MM.1S (cell line): Measurements from ENCODE around the gene CBARP.

ENCODE experiments used
- DNase-seq: peaks from one replicate; pipeline ENCODE4 v3.0.0-alpha.2; 2015
- H2AFZ ChIP-seq: fragments of 300-600 bp; sonication (generic); 2 replicates; pipeline ENCODE4 v1.6.0; 2016; ENCODE audit warnings: antibody characterized with exemption, low read length
- H3F3A ChIP-seq: fragments of 300-600 bp; sonication (generic); 2 replicates; pipeline ENCODE4 v1.6.1; 2016; ENCODE audit warnings: mild to moderate bottlenecking, antibody characterized with exemption, low read length, moderate library complexity, mixed read lengths; ENCODE audit not compliant: insufficient read depth
- H3K27ac ChIP-seq: fragments of 300-600 bp; sonication (generic); 2 replicates; pipeline ENCODE4 v1.5.1; 2016; ENCODE audit warnings: mild to moderate bottlenecking, low read length
- H3K27me3 ChIP-seq: fragments of 300-600 bp; sonication (generic); replicated peaks from 2 replicates; pipeline ENCODE4 v1.6.0; 2016; ENCODE audit warnings: low read length; ENCODE audit not compliant: insufficient read depth
- H3K36me3 ChIP-seq: fragments of 300-600 bp; sonication (generic); replicated peaks from 2 replicates; pipeline ENCODE4 v1.6.1; 2016; ENCODE audit warnings: mild to moderate bottlenecking, low read length, mixed read lengths; ENCODE audit not compliant: insufficient read depth
- H3K4me1 ChIP-seq: fragments of 300-600 bp; sonication (generic); 2 replicates; pipeline ENCODE4 v1.6.1; 2016; ENCODE audit warnings: low read length, mixed read lengths
- H3K4me2 ChIP-seq: fragments of 300-600 bp; sonication (generic); 2 replicates; pipeline ENCODE4 v1.6.0; 2016; ENCODE audit warnings: low read depth, low read length
- H3K4me3 ChIP-seq: fragments of 300-600 bp; sonication (generic); 2 replicates; pipeline ENCODE4 v1.5.1; 2016; ENCODE audit warnings: low read length, mixed read lengths
- H3K79me2 ChIP-seq: fragments of 300-600 bp; sonication (generic); 2 replicates; pipeline ENCODE4 v1.6.1; 2016; ENCODE audit warnings: mixed run types, low read length, mixed read lengths
- H3K9ac ChIP-seq: fragments of 300-600 bp; sonication (generic); 2 replicates; pipeline ENCODE4 v1.6.1; 2016; ENCODE audit warnings: low read length, mixed read lengths
- H3K9me2 ChIP-seq: fragments of 300-600 bp; sonication (generic); replicated peaks from 2 replicates; pipeline ENCODE4 v1.6.1; 2016; ENCODE audit warnings: mild to moderate bottlenecking, low read length, mixed read lengths; ENCODE audit not compliant: insufficient read depth
- H3K9me3 ChIP-seq: fragments of 300-600 bp; sonication (generic); replicated peaks from 2 replicates; pipeline ENCODE4 v1.6.1; 2016; ENCODE audit warnings: mild to moderate bottlenecking, low read length, mixed read lengths; ENCODE audit not compliant: insufficient read depth
- H4K20me1 ChIP-seq: fragments of 300-600 bp; sonication (generic); 2 replicates; pipeline ENCODE4 v1.6.1; 2016; ENCODE audit warnings: mild to moderate bottlenecking, low read length, moderate library complexity, mixed read lengths; ENCODE audit not compliant: insufficient read depth
- CTCF ChIP-seq: fragments of 300-600 bp; sonication (generic); IDR thresholded peaks from 2 replicates; pipeline ENCODE4 v1.5.1; 2016; ENCODE audit warnings: antibody characterized with exemption, low read length, mixed read lengths
- EZH2 ChIP-seq: fragments of 300-600 bp; sonication (generic); optimal IDR thresholded peaks from 2 replicates; pipeline ENCODE3; 2017; ENCODE audit warnings: low read depth, mild to moderate bottlenecking, antibody characterized with exemption, low read length, mixed read lengths
- EZH2phosphoT487 ChIP-seq: fragments of 300-600 bp; sonication (generic); IDR thresholded peaks from 2 replicates; pipeline ENCODE4 v1.6.1; 2018; ENCODE audit warnings: antibody characterized with exemption, low read length

Gene CBARP

GRCh38 chr19:1267477-1268225, 29.8 kb upstream of the CBARP start:
- Histone ChIP-seq H3K36me3 (peaks cover 19% of the 10 kb centered on the region), H3K79me2 (peaks cover 32% of the 10 kb centered on the region), H3K27ac (no peak overlapping the region), H3K9me3 (no peaks in the 10 kb centered on the region), H3K9me2 (no peaks in the 10 kb centered on the region), H3K27me3 (0 out of 2 replicates have a peak, but pooled peaks cover 4% of the 10 kb centered on the region), H3K9ac (peak overlapping the region; percentile 6; the same call in 1 of the 2 replicates), H4K20me1 (no peaks in the 10 kb centered on the region), H3F3A (peaks cover 25% of the 10 kb centered on the region), H3K4me3 (peak overlapping the region; percentile 73), H3K4me2 (peak overlapping the region; percentile 94), H2AFZ (peak overlapping the region; percentile 65; the same call in 1 of the 2 replicates), H3K4me1 (peaks cover 38% of the 10 kb centered on the region)
- no peak for TF ChIP-seq CTCF
- no peak for TF ChIP-seq EZH2phosphoT487
- no peak for TF ChIP-seq EZH2
- no peak for DNase-seq

GRCh38 chr19:1266916-1267476, 29.2 kb upstream of the CBARP start:
- peaks cover 40% of the 10 kb centered on the region for H3K4me1 ChIP-seq
- H3K4me3 ChIP-seq = peak overlapping the region; percentile 73
- peak overlapping the region; percentile 53; the same call in 1 of the 2 replicates for H3K9ac ChIP-seq
- 0 out of 2 replicates have a peak, but pooled peaks cover 4% of the 10 kb centered on the region for H3K27me3 ChIP-seq
- H3K79me2 ChIP-seq = peaks cover 26% of the 10 kb centered on the region
- peaks cover 12% of the 10 kb centered on the region for H3K36me3 ChIP-seq
- H3K9me3 ChIP-seq = no peaks in the 10 kb centered on the region
- peaks cover 18% of the 10 kb centered on the region for H3F3A ChIP-seq
- H3K4me2 ChIP-seq = peak overlapping the region; percentile 94
- DNase-seq = peak; percentile 77
- H2AFZ ChIP-seq = peak overlapping the region; percentile 86
- TF ChIP-seq EZH2phosphoT487 (no peak), CTCF (peak; percentile 97), EZH2 (no peak)
- no peaks in the 10 kb centered on the region for H3K9me2 ChIP-seq
- H3K27ac ChIP-seq = no peak overlapping the region
- no peaks in the 10 kb centered on the region for H4K20me1 ChIP-seq

- peak; percentile 88 for DNase-seq
- TF ChIP-seq CTCF (no peak), EZH2 (no peak), EZH2phosphoT487 (no peak)
- Histone ChIP-seq H3K9me2 (no peaks in the 10 kb centered on the region), H3K27ac (no peak overlapping the region), H3K4me1 (peaks cover 45% of the 10 kb centered on the region), H3K27me3 (0 out of 2 replicates have a peak, but pooled peaks cover 4% of the 10 kb centered on the region), H3F3A (peaks cover 16% of the 10 kb centered on the region), H3K4me2 (peak overlapping the region; percentile 94), H3K36me3 (0 out of 2 replicates have a peak, but pooled peaks cover 6% of the 10 kb centered on the region), H3K79me2 (peaks cover 22% of the 10 kb centered on the region), H3K9ac (peak overlapping the region; percentile 53; the same call in 1 of the 2 replicates), H3K9me3 (no peaks in the 10 kb centered on the region), H3K4me3 (peak overlapping the region; percentile 73), H4K20me1 (no peaks in the 10 kb centered on the region), H2AFZ (peak overlapping the region; percentile 86)
Observed at GRCh38 chr19:1266129-1266915, 28.5 kb upstream of the CBARP start.
